Spleen (tissue), 11 donors: ENCODE results near the gene SPECC1. TPM values are rescaled to one million over a fixed set of nuclear protein-coding genes. Genes with fewer than 3 reads are reported as not detected.

Experiments used
- DNase-seq: peaks from one replicate; pipeline ENCODE4 v3.0.0-alpha.2; 2020
- H3K27ac ChIP-seq, 8 donors: fragments of 200-600 bp; sonication (generic) in 7 of 8; 1 replicate in 4 of 8; 2 replicates in 4 of 8; pipeline versions ENCODE4 v1.5.0 to v1.8.0; 2016 to 2021; ENCODE audit warnings: inconsistent platforms in 4 of 8, mild to moderate bottlenecking in 4 of 8, moderate library complexity in 1 of 8
- H3K27me3 ChIP-seq, 7 donors: fragments of 200-600 bp; sonication (generic) in 6 of 7; replicated peaks in 1 of 7; 1 replicate in 4 of 7; 2 replicates in 3 of 7; pipeline versions ENCODE4 v1.5.0 to v1.8.0; 2016 to 2021; ENCODE audit warnings: inconsistent platforms in 3 of 7, mild to moderate bottlenecking in 1 of 7
- H3K36me3 ChIP-seq, 6 donors: fragments of 200-600 bp; sonication (generic) in 5 of 6; 1 replicate in 4 of 6; 2 replicates in 2 of 6; pipeline versions ENCODE4 v1.5.0 to v1.8.0; 2016 to 2021; ENCODE audit warnings: inconsistent platforms in 2 of 6
- H3K4me1 ChIP-seq, 6 donors: fragments of 200-600 bp; sonication (generic) in 5 of 6; 1 replicate in 3 of 6; 2 replicates in 3 of 6; pipeline versions ENCODE4 v1.5.0 to v1.8.0; 2016 to 2021; ENCODE audit warnings: inconsistent platforms in 3 of 6
- H3K4me3 ChIP-seq, 8 donors: fragments of 200-600 bp; sonication (generic) in 7 of 8; 1 replicate in 4 of 8; 2 replicates in 4 of 8; pipeline versions ENCODE4 v1.5.0 to v1.8.0; 2016 to 2021; ENCODE audit warnings: inconsistent platforms in 4 of 8, mild to moderate bottlenecking in 4 of 8, moderate library complexity in 2 of 8
- H3K9me3 ChIP-seq, 8 donors: fragments of 200-600 bp; sonication (generic) in 7 of 8; 1 replicate in 4 of 8; 2 replicates in 4 of 8; pipeline versions ENCODE4 v1.5.0 to v1.8.0; 2016 to 2021; ENCODE audit warnings: inconsistent platforms in 4 of 8
- POLR2A ChIP-seq, 3 donors: fragments of 450-650 bp; IDR thresholded peaks; one replicate each; pipeline ENCODE4 v1.5.1; 2017; ENCODE audit warnings: antibody characterized with exemption in 3 of 3, mild to moderate bottlenecking in 1 of 3
- POLR2AphosphoS5 ChIP-seq, 3 donors: sonication (generic); formaldehyde crosslinking; IDR thresholded peaks; one replicate each; pipeline ENCODE4 v1.5.1; 2017; ENCODE audit warnings: antibody characterized with exemption in 3 of 3
- WGBS, 5 donors: extraction: QIAGEN DNeasy Blood & Tissue Kit in 3 of 5; methylation state at CpG; one replicate each; pipeline versions ENCODE4 v1.1.5 to v1.1.7; 2013 to 2018; 5-methylcytosine and 5-hydroxymethylcytosine counted together
- intact Hi-C: fragments of 100-400 bp; cut with DNase I; formaldehyde crosslinking; loops from one replicate; pipeline ENCODE4 v1.15.0; 2023; ENCODE audit warnings: low total_unique reads
- polyA plus RNA-seq, 3 donors: library from polyadenylated mRNA; stranded (reverse); fragments of 200-250 nt; gene quantifications; one replicate each; pipeline ENCODE4 v1.2.1, GENCODE V29; 2013
- total RNA-seq, 7 donors: library from RNA; depleted of rRNA in 3 of 7; stranded (reverse); fragments of >200 nt in 3 of 7; fragmentation: NEBNext Ultra II Directional in 4 of 7; extraction: Animal tissue kit (Norgen Biotek cat#: 25700) in 4 of 7; gene quantifications; one replicate each; pipeline versions ENCODE4 v1.1.0 to v1.2.1, GENCODE V29; 2016 to 2021
- TF ChIP-seq, protein P1 (sequence below), 11 experiments: fragments of 200-600 bp in 7 of 11; fragments of 450-650 bp in 4 of 11; sonication (generic) in 4 of 11; IDR thresholded peaks in 8 of 11; conservative IDR thresholded peaks in 3 of 11; 1 replicate in 7 of 11; 2 replicates in 4 of 11; pipeline versions ENCODE4 v1.4.0 to v1.8.0; 2016 to 2021; ENCODE audit warnings: antibody characterized with exemption in 11 of 11, inconsistent platforms in 4 of 11, mild to moderate bottlenecking in 1 of 11
- donor health status: healthy with polysubstance abuse.
- donor health status: DM: no; HTN: no; CAD: no; lungs with moderate emphysema.
- donor health status: DM: no; HTN: no; CAD: no.
- donor health status: Bipolar disorder and iron deficiency.
- donor health status: healthy.
- donor health status: DM: no; HTN: no; CAD: no.
- donor health status: DM: yes; HTN: yes; CAD: no.

Gene SPECC1
- total and polyA plus RNA-seq, 10 donors = 7.4 to 129 (median 84.8) TPM

DNA sequence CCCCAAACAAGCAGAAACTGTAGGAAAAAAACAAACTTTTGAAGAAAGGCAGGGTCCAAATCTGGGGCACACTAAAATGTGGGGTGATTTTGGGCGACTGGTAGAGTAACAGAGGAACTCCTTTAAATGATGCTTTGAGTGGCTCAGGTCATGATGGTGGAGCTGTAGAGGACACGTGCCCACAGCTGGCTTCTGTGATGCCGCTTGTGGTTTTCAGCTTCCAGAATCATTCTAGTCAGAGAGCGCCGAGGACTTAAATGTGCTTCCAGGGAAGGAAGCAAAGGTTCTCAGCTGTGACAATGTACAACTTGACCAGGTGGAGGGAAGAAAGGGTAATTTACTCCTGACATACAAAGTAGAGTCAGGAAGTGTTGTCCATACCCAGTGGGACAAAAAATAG is 295.8 kb downstream of the SPECC1 start:
- DNase-seq = no peak
- no peak overlapping the region for H3K4me3 ChIP-seq
- H3K27ac ChIP-seq = no peak overlapping the region
- H3K27me3 ChIP-seq = no peaks in the 10 kb centered on the region
- 64 to 81% (median 76%) methylated on average over 5 of the region's 5 CpGs for WGBS, 5 donors
- peaks cover 10 to 36% (median 25%) of the 10 kb centered on the region in 8 donors for H3K9me3 ChIP-seq
- no peaks in the 10 kb centered on the region for H3K4me1 ChIP-seq
- intact Hi-C loops = no loop called here
- H3K36me3 ChIP-seq = peaks cover 0 to 52% (median 5%) of the 10 kb centered on the region in 6 donors
- no peak for TF ChIP-seq POLR2AphosphoS5 (IDR thresholded peaks at IDR 0.05)
- no peak for TF ChIP-seq POLR2A (IDR thresholded peaks at IDR 0.05)
- TF ChIP-seq, protein P1, sequence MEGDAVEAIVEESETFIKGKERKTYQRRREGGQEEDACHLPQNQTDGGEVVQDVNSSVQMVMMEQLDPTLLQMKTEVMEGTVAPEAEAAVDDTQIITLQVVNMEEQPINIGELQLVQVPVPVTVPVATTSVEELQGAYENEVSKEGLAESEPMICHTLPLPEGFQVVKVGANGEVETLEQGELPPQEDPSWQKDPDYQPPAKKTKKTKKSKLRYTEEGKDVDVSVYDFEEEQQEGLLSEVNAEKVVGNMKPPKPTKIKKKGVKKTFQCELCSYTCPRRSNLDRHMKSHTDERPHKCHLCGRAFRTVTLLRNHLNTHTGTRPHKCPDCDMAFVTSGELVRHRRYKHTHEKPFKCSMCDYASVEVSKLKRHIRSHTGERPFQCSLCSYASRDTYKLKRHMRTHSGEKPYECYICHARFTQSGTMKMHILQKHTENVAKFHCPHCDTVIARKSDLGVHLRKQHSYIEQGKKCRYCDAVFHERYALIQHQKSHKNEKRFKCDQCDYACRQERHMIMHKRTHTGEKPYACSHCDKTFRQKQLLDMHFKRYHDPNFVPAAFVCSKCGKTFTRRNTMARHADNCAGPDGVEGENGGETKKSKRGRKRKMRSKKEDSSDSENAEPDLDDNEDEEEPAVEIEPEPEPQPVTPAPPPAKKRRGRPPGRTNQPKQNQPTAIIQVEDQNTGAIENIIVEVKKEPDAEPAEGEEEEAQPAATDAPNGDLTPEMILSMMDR (IDR thresholded peaks at IDR 0.05 in 8 of 11, conservative IDR thresholded peaks at IDR 0.05 in 3 of 11) = no peak

DNA sequence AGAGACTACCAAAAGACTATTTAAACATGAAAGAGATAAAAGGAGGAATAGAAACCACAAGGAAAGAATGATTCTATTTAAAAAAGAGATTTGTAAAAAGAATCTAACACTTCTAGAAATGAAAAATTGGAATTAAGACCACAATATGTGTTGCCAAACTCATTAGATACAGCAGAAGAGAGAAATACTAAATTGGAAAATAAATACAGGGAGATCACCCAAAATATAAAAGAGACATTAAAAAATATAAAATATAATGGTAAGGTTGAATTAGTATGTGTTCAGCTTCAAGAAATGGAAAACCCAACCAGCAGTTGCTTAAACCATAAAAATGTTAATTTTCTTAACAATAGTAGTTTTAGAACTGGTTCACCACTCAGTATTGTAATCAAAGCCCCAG is 297.8 kb downstream of the SPECC1 start:
- intact Hi-C loops = no loop called here
- Histone ChIP-seq H3K36me3 (peaks cover 0 to 33% (median 3%) of the 10 kb centered on the region in 6 donors), H3K4me1 (no peaks in the 10 kb centered on the region), H3K4me3 (no peak overlapping the region), H3K27me3 (no peaks in the 10 kb centered on the region), H3K27ac (no peak overlapping the region), H3K9me3 (peaks cover 10 to 36% (median 25%) of the 10 kb centered on the region in 8 donors)
- DNase-seq = no peak
- TF ChIP-seq, protein P1 (IDR thresholded peaks at IDR 0.05 in 8 of 11, conservative IDR thresholded peaks at IDR 0.05 in 3 of 11) = no peak
- TF ChIP-seq POLR2A (IDR thresholded peaks at IDR 0.05) = no peak

DNA sequence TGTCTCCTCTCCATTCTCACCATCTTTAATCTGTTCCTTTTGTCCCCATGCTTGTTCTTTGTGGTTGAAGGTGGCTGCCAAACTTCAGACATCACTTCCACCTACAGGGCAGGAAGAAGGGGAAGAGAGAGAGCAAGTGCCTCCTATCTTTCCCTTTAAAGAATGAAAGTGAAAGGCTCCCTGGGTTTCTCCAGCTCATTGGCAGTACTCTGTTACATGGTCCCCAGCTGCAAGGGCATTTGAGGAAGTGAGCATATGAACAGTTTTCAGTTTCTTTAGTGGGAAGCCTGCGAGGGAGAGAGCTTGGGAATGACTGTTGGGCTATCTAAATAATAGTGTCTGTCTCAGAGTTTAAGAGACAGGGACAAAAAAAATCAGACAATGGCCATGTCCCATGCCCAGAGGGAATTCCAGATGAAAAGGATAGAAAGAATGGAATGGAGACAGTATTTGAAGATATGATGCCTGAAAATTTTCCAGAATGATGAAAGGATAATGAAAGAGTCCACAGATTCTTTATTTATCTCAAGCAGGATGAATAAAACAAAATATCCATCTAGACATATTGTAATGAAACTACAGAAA is 298.3 kb downstream of the SPECC1 start:
- H3K4me1 ChIP-seq = no peaks in the 10 kb centered on the region
- no peaks in the 10 kb centered on the region for H3K27me3 ChIP-seq
- TF ChIP-seq POLR2AphosphoS5 (IDR thresholded peaks at IDR 0.05) (no peak), POLR2A (IDR thresholded peaks at IDR 0.05) (no peak)
- TF ChIP-seq, protein P1 (IDR thresholded peaks at IDR 0.05 in 8 of 11, conservative IDR thresholded peaks at IDR 0.05 in 3 of 11) = no peak
- DNase-seq = no peak
- whole genome bisulfite sequencing, 5 donors = 70 to 89% (median 84%) methylated on average over 1 of the region's 1 CpG
- intact Hi-C loops = no loop called here
- no peak overlapping the region for H3K27ac ChIP-seq
- H3K36me3 ChIP-seq = peaks cover 0 to 31% (median 3%) of the 10 kb centered on the region in 6 donors
- H3K4me3 ChIP-seq = no peak overlapping the region
- peaks cover 10 to 36% (median 25%) of the 10 kb centered on the region in 8 donors for H3K9me3 ChIP-seq

DNA sequence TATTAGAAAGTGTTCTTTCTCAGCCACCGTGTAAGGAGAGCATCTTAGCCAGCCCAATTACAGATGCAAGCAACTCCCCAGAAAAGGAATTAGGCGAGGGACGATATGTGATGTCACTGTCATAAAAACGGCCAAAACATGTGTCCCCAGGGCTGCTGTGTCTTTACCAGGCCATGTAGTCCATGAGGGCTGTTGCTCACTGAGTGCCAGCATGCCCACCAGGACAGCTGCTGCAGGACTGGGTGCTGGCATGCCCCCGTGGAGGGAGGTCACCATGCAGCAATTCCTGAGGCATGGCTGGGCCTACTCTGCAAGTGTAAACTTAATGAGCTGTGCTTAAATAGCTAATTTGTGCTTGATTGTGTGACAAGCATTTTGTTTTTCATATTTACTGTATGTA is 301.3 kb downstream of the SPECC1 start:
- H3K4me1 ChIP-seq = no peaks in the 10 kb centered on the region
- TF ChIP-seq POLR2A (IDR thresholded peaks at IDR 0.05) (no peak), POLR2AphosphoS5 (IDR thresholded peaks at IDR 0.05) (no peak)
- TF ChIP-seq, protein P1 (IDR thresholded peaks at IDR 0.05 in 8 of 11, conservative IDR thresholded peaks at IDR 0.05 in 3 of 11) = no peak
- no peaks in the 10 kb centered on the region for H3K27me3 ChIP-seq
- H3K4me3 ChIP-seq = no peak overlapping the region
- no peak overlapping the region for H3K27ac ChIP-seq
- 91 to 97% (median 95%) methylated on average over 4 to 5 of the region's 5 CpGs for WGBS, 5 donors
- peaks cover 10 to 29% (median 25%) of the 10 kb centered on the region in 8 donors for H3K9me3 ChIP-seq
- intact Hi-C loops = no loop called here
- peaks cover 0 to 38% (median 5%) of the 10 kb centered on the region in 6 donors for H3K36me3 ChIP-seq
- no peak for DNase-seq
